ENCODE results near the gene SLC39A6. TPM values are rescaled to one million over a fixed set of nuclear protein-coding genes. Genes with fewer than 3 reads are reported as not detected.
"Not testable (repeated sequence)": the region's sequence is repeated elsewhere in the genome, so short reads cannot be mapped to it uniquely, and the experiment has no call there.

SLC39A6 gene
- total and polyA plus RNA-seq, 4 donors: 4.7 to 59.2 (median 31.0) TPM

DNA sequence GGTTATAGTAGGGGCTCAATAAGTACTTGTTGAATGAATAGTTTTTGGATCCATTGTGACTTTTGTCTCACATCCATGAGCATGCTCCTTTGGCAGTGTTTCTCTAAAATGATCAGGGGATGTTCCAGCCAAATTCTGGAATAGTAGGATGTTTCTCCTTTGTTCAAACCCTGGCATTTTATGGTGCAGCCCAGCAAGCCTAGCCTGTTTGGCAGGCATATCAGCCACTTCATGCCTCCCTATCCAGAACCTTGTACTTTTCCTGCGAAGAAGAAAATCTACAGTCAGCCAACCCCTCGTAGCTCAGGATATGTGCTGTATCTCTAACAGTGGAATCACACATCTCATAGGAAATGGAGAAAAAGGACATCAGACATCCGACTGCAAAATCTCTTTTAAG lies 34.7 kb downstream of the SLC39A6 start:
- H3K9ac ChIP-seq (ENCODE audit: insufficient read depth in 1 of 2, low read length in 2 of 2): no peak overlapping the region
- TF ChIP-seq CTCF (IDR thresholded peaks at IDR 0.05; ENCODE audit: control extremely low read depth, extremely low read depth): no peak
- H3K9me3 ChIP-seq (ENCODE audit: control insufficient read depth in 4 of 4, insufficient read depth in 3 of 4, low read length in 3 of 4): no peaks in the 10 kb centered on the region
- 62 to 64% methylated on average over 3 of the region's 3 CpGs for WGBS, 2 donors
- no peaks in the 10 kb centered on the region for H3K4me1 ChIP-seq (ENCODE audit: control insufficient read depth in 5 of 5, insufficient read depth in 5 of 5, low read length in 5 of 5)
- no peaks in the 10 kb centered on the region for H3K36me3 ChIP-seq (ENCODE audit: control insufficient read depth in 4 of 4, insufficient read depth in 4 of 4, low read length in 4 of 4)
- no peak for ATAC-seq (ENCODE audit: insufficient read depth, low FRiP score)
- no peaks in the 10 kb centered on the region for H3K27me3 ChIP-seq (ENCODE audit: control insufficient read depth in 3 of 3, insufficient read depth in 3 of 3, low read length in 2 of 3)
- no peak overlapping the region for H3K4me3 ChIP-seq
- H3K27ac ChIP-seq (ENCODE audit: low read depth in 1 of 2, low read length in 1 of 2): no peak overlapping the region
- DNase-seq: no peak

DNA sequence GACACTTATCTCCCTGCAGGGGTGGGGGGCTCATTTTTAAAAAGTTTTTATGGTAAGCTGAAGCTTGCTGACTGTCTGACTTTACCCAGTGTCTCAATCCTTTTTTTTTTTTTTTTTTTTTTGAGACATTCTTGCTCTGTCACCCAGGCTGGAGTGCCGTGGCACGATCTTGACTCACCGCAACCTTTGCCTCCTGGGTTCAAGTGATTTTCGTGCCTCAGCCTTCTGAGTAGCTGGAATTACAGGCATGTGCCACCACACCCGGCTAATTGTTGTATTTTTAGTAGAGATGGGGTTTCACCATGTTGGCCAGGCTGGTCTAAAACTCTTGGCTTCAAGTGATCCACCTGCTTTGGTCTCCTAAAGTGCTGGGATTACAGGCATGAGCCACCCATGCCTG lies 37.0 kb downstream of the SLC39A6 start:
- H3K4me3 ChIP-seq; H3K27ac ChIP-seq (ENCODE audit: low read depth in 1 of 2, low read length in 1 of 2); H3K9ac ChIP-seq (ENCODE audit: insufficient read depth in 1 of 2, low read length in 2 of 2); H3K36me3 ChIP-seq (ENCODE audit: control insufficient read depth in 4 of 4, insufficient read depth in 4 of 4, low read length in 4 of 4); H3K4me1 ChIP-seq (ENCODE audit: control insufficient read depth in 5 of 5, insufficient read depth in 5 of 5, low read length in 5 of 5); ATAC-seq (ENCODE audit: insufficient read depth, low FRiP score); DNase-seq; H3K9me3 ChIP-seq (ENCODE audit: control insufficient read depth in 4 of 4, insufficient read depth in 3 of 4, low read length in 3 of 4); H3K27me3 ChIP-seq (ENCODE audit: control insufficient read depth in 3 of 3, insufficient read depth in 3 of 3, low read length in 2 of 3): not testable (repeated sequence)
- 67 to 84% methylated on average over 5 of the region's 5 CpGs for WGBS, 2 donors

- H3K4me1 ChIP-seq (ENCODE audit: control insufficient read depth in 5 of 5, insufficient read depth in 5 of 5, low read length in 5 of 5): no peaks in the 10 kb centered on the region
- H3K27me3 ChIP-seq (ENCODE audit: control insufficient read depth in 3 of 3, insufficient read depth in 3 of 3, low read length in 2 of 3): no peaks in the 10 kb centered on the region
- H3K36me3 ChIP-seq (ENCODE audit: control insufficient read depth in 4 of 4, insufficient read depth in 4 of 4, low read length in 4 of 4): no peaks in the 10 kb centered on the region
- TF ChIP-seq CTCF (IDR thresholded peaks at IDR 0.05; ENCODE audit: control extremely low read depth, extremely low read depth): no peak
- DNase-seq: no peak
- no peak for ATAC-seq (ENCODE audit: insufficient read depth, low FRiP score)
- peaks cover 0 to 2% (median 0%) of the 10 kb centered on the region in 4 donors for H3K9me3 ChIP-seq (ENCODE audit: control insufficient read depth in 4 of 4, insufficient read depth in 3 of 4, low read length in 3 of 4)
- H3K9ac ChIP-seq (ENCODE audit: insufficient read depth in 1 of 2, low read length in 2 of 2): no peak overlapping the region
- no peak overlapping the region for H3K4me3 ChIP-seq
- 90 to 92% methylated on average over 6 of the region's 6 CpGs for WGBS, 2 donors
- H3K27ac ChIP-seq (ENCODE audit: low read depth in 1 of 2, low read length in 1 of 2): no peak overlapping the region
Measured at GRCh38 chr18:36089001-36089400, 40.1 kb downstream of the SLC39A6 start.

- Histone ChIP-seq H3K9ac (ENCODE audit: insufficient read depth in 1 of 2, low read length in 2 of 2) (no peak overlapping the region), H3K4me3 (no peak overlapping the region), H3K27ac (ENCODE audit: low read depth in 1 of 2, low read length in 1 of 2) (no peak overlapping the region), H3K36me3 (ENCODE audit: control insufficient read depth in 4 of 4, insufficient read depth in 4 of 4, low read length in 4 of 4) (no peaks in the 10 kb centered on the region), H3K9me3 (ENCODE audit: control insufficient read depth in 4 of 4, insufficient read depth in 3 of 4, low read length in 3 of 4) (peaks cover 0 to 2% (median 0%) of the 10 kb centered on the region in 4 donors), H3K4me1 (ENCODE audit: control insufficient read depth in 5 of 5, insufficient read depth in 5 of 5, low read length in 5 of 5) (no peaks in the 10 kb centered on the region), H3K27me3 (ENCODE audit: control insufficient read depth in 3 of 3, insufficient read depth in 3 of 3, low read length in 2 of 3) (no peaks in the 10 kb centered on the region)
- ATAC-seq (ENCODE audit: insufficient read depth, low FRiP score): no peak
- WGBS, 2 donors: 83 to 88% methylated on average over 2 of the region's 2 CpGs
- no peak for DNase-seq
- no peak for TF ChIP-seq CTCF (IDR thresholded peaks at IDR 0.05; ENCODE audit: control extremely low read depth, extremely low read depth)
Measured at GRCh38 chr18:36088256-36088655, 40.9 kb downstream of the SLC39A6 start.
